ENCODE measurements around the gene ERVH48-1.

- TF ChIP-seq CTCF (IDR thresholded peaks at IDR 0.05; ENCODE audit: low read depth, low read length, poor library complexity, severe bottlenecking) (no peak), EZH2phosphoT487 (IDR thresholded peaks at IDR 0.05; ENCODE audit: borderline replicate concordance, low read length) (no peak)
These were observed 46.2 kb downstream of the ERVH48-1 start, which contains the start of gene WDR4 for GRCh38 chr21:42878993-42879787.

Data from DOHH2 (cell line).